Midbrain (tissue), 1 donor: Measurements from ENCODE around the gene INTS3.
A peak's percentile ranks its signal among the peaks of the same experiment; 100 is the strongest.

Experiments used
- DNase-seq: peaks from one replicate; lab custom pipeline; 2025; lab: John Stamatoyannopoulos, UW

Gene INTS3

GRCh38 chr1:153795934-153796785, 68.3 kb downstream of the INTS3 start:
- no peak for DNase-seq

DNA sequence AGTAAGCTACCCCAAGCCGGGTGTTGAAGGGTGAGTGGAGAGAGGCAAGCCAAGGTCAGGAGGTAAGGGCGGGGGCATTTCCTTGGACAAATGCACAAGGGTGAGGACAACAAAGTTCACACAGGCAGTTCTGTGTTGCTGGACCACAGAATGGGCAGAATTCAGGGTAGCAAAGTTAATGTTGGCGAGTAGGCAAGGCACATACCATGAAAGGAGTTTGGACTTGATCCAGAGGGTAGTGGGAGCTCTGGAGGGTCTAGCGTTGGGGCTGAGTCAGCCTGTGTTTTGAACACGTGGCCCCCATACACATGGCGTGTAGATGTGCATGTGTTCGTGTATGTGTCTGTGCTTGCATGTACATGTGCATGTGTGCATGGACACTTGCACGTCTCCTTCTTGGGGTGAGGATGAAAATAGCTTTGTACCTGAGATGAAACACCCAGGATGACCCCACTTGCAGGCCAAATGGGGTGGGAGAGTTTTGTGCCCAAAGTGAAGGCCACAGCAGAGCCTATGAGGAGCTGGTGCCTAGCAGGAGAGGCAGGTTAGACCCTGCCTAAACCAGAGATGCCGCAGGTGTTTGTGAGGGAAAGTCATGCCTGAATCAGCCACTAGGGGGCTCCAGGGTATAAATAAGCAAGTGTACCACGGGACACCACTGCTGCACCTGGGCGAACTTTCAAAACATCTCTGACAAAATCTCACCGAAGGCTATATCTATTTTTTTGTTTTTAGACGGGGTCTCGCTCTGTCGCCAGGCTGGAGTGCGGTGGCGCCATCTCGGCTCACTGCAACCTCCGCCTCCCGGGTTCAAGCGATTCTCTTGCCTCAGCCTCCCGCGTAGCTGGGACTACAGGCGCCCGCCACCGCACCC, 69.2 kb downstream of the INTS3 start:
- peak; percentile 42 for DNase-seq

DNA sequence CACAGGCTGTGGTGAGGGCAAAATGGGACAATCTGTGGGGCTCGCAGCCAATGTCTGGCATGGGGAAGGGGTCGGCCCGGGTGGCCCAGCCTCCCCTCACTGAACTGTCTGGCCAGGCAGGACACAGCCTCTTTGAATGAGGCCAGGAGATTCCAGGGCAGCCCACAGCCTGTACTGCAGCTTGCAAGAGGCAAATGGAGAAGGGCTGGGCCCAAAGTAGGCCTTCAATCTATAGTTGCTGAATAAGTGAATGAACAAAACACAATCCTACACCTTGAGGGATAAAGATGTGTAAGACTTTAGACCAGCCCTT, 70.6 kb downstream of the INTS3 start:
- DNase-seq, result no peak

DNA sequence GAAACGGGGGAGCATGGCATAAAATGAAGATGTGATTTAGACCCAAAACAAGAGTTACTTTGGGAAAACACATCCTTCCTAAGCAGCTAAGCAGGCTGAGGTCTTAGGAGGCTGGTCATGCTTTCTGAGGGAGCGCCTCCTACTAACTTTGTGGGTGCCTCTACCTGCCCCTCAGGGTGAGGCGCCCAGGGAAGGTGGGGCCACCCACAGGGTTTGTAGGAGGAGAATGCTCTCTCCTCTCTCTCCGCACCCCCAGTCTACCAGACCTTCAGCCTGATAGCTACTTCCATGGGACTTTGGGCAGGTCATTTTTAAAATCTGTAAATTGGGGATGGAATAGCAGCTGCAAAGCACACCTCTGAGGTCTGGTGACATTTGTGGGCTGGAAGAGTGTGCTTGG, 71.2 kb downstream of the INTS3 start:
- no peak for DNase-seq

DNA sequence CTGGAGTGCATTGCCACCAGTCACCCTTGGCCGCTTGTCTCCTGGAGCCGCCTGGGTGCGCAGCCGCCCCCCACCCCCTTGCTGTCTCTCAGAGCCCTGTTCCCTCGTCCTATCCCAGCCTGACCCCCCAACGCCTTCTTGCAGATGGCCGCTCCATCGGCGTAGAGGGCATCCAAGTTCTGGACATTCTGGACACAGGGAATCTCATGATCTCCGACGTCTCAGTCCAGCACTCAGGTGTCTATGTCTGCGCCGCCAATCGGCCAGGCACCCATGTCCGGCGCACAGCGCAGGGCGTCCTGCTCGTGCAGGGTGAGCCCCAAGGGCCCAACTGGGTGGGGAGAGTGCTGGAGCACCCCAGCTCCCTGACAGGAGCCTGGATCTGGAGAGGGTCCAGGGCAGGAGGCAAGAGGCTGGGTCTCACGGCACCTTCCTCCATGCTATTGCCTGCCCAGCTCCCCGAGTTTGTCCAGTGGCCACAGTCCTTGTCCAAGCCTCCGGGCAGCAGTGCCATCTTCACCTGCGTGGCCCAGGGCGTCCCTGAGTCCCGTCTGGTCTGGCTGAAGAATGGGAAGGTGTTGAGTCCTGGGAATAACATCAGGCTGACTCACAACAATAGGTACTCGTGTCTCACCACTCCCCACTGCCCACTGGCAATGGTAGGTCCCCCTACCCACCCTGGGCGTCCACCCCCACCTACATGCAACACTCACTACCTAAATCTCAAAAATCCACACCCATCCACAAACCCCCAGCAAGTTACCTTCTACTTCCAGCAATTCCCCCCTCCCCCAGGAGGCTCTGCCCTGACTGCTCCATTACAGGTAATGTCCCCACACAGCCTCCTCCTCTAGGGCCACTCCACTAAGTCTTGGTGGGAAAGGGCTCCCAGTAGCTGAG, 72.0 kb downstream of the INTS3 start:
- DNase-seq, result no peak

DNA sequence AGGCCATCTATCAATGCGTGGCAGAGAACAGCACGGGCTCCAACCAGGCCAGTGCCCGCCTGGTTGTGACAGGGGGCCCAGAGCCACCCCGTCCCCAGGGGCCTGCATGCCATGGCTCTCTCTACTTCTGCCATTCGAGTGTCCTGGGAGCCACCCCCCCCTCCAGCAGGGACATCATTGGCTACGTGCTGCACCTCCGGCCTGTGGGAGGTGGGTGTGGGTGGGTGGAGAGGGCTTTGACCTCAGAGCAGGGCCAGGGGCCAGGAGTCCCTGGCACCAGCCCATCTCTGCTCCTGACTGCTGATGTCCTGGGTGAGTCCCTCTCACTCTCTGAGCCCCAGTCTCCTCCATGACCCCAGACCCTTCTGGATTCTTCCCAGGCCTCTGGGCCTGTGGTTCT, 72.7 kb downstream of the INTS3 start:
- no peak for DNase-seq

DNA sequence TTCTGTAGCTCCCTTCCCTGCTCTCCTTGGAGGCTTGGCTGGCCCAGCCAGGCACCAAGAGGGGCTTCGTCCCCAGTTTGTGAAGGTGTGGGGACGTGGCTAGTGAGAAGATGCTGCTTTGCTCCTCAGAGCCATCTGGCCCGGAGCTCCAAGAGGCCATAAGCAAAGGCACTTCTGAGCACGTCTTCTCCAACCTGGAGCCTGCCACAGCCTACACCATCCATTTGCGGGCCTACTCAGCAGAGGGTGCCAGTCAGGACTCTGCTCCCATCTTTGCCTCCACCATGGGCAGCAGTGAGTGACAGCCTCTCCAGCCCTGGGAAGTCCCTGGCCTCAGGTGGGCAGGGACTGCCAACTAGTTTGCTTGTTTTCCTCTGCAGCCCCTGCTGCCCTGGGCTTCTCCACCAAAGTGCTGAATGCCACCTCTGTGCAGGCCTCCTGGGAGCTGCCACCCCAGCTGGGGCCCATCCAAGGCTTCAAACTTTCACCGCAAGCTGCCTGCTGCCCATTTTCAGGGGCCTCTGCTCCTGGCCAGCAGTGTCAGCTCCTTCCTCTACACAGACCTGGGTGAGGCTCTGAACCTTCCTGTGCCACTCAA, 73.3 kb downstream of the INTS3 start:
- no peak for DNase-seq

GRCh38 chr1:153801786-153802697, 74.2 kb downstream of the INTS3 start:
- DNase-seq, result no peak

GRCh38 chr1:153803470-153804056, 75.7 kb downstream of the INTS3 start:
- DNase-seq, result no peak

DNA sequence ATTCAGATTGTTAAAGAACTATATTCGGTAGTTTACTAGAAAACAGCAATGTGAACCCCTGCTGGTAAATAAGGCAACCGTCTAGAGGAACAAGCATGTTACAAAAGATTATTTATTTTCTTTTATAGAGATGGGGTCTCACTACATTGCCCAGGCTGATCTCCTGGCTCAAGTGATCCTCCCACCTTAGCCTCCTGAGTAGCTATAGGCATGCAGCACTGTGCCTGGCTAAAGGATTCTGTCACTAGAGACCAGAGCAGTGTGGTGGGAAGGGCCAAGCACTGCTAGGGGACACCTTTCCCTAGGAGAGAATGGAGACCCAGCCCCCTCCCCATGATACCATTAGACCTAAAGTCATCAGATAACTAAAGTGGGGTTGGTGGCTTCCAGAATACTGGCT, 76.3 kb downstream of the INTS3 start:
- no peak for DNase-seq

DNA sequence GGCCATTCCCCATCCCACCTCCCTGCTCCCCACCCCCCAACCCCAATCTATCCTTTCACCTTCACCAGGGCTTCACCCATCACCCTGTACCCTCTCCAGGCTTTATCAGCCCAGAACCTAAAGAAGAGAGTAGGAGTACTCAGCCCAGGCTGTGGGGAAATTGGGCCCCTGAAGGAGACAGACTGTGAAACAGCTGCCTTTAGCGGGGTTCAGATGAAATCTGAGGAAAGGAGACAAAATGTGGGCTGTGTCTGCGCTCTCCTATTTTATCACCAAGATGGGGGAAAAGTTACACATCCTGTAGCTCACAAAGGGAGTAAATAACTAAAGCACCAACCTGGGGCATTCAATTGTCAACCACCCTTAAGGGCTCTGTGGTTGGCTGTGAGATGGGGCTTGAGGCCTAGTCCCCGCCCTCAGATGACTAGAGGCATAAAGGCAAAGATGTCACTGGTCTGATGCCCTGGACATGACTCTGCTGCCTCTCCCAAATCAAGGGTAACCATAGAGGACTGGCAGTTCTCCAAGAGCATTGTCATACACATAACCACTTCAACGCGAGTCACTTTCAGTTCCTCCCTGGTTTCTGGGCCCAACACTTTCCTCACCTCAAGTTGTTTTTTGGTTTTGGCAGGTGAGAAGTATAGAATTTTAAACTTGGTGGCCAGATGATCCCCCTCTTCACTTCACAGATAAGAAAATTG, 77.3 kb downstream of the INTS3 start:
- no peak for DNase-seq

GRCh38 chr1:153805886-153806719, 78.3 kb downstream of the INTS3 start:
- DNase-seq, result no peak

GRCh38 chr1:153816283-153816889, 88.5 kb downstream of the INTS3 start:
- no peak for DNase-seq

DNA sequence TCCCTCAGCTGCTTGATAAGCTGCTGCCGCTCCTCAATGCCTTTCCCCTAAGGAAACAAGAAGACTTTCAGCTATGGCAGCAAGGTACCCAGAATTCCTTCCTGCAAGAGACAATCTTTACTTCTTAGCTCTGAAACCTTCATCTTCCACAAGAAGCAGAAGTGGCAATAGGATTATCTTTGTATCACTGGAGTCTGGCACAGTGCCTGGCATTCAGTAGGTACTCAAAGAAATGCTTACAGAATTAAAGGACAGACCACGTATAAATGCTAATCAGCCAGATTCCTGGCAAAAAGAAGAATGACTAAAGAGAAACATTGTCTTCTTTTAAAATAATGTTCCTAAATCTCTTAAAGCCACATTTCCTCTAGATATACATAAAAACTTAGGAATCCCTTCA, 91.0 kb downstream of the INTS3 start:
- no peak for DNase-seq
